ENCODE measurements around the gene SPNS3. TPM values are rescaled to one million over a fixed set of nuclear protein-coding genes. Genes with fewer than 3 reads are reported as not detected.

Gene SPNS3
- total and polyA plus RNA-seq, 10 of the 15 experiments (the other 5 are each of a cell fraction or from before 2014, with no cell fraction given) = 0.16 to 2.6 (median 0.97) TPM

DNA sequence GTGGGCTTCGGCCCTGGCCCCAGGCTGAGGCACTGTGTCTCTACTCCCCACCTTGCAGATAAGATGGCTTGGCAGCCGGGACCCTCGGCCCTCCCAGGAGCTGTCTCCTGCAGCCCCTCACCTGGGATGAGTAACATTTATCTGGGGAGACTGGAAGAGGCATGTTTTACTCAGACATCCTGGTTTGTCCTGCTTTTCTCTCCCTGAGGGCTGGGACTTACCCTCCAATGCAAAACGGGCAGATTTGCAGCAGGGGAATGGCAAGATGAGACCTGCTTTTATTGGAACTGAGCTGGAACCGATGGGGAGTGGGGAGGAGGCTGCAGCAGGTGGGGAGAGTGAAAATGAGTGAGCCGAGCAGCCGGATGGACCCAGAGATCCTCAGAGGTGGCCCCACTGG, 39.9 kb upstream of the SPNS3 start:
- TSS peak; percentile 78 for BruUV-seq (replicated peaks)
- WGBS (ENCODE audit: insufficient coverage, insufficient replicate concordance, low lambda C conversion rate, missing lambda C conversion rate) = 17% methylated on average over 7 of the region's 7 CpGs
- Histone ChIP-seq H3K4me2 (ENCODE audit: control insufficient read depth, insufficient read depth) (peak overlapping the region; percentile 96), H3K4me1 (ENCODE audit: control insufficient read depth, insufficient read depth, low read length) (peaks cover 48% of the 10 kb centered on the region), H3K9ac (ENCODE audit: control insufficient read depth, insufficient read depth, low read length) (peak overlapping the region; percentile 47), H2AFZ (ENCODE audit: control insufficient read depth, low read depth, low read length) (no peak overlapping the region; the same call in 1 of the 2 replicates), H4K20me1 (ENCODE audit: control insufficient read depth, insufficient read depth) (no peaks in the 10 kb centered on the region), H3K9me3 (replicated peaks; ENCODE audit: control insufficient read depth, insufficient read depth, low read length) (no peaks in the 10 kb centered on the region), H3K36me3 (ENCODE audit: control insufficient read depth in 2 of 2, insufficient read depth in 2 of 2, low read length in 1 of 2) (no peaks in the 10 kb centered on the region), H3K27me3 (replicated peaks in 1 of 2; ENCODE audit: control insufficient read depth in 2 of 2, insufficient read depth in 2 of 2, low read length in 1 of 2) (no peaks in the 10 kb centered on the region), H3K27ac (ENCODE audit: control insufficient read depth, insufficient read depth) (peak overlapping the region; percentile 98), H3K79me2 (ENCODE audit: control insufficient read depth, insufficient read depth, low read length) (no peaks in the 10 kb centered on the region), H3K4me3 (peak overlapping the region; percentile 49)
- CTCF ChIA-PET = interaction anchor here (0.6 to 4.6 kb wide), 6 partner anchors 9 to 194 kb away, joined by 3 to 37 read pairs (median 4); no protein-coding TSS in a partner anchor
- SMC1A ChIA-PET (ENCODE audit: uncharacterized antibody, unreplicated experiment) = interaction anchor here (1.0 to 6.7 kb wide), 6 partner anchors 14 to 178 kb away, joined by 3 to 40 read pairs (median 4); no protein-coding TSS in a partner anchor
- ATAC-seq (no peak), DNase-seq (ENCODE audit: low read depth, low spot score) (no peak), FAIRE-seq (no peak)
- RAD21 ChIA-PET (ENCODE audit: unreplicated experiment) = interaction anchor here (0.7 to 6.5 kb wide), 3 partner anchors 12 to 91 kb away, joined by 3 to 61 read pairs (median 7); no protein-coding TSS in a partner anchor
- TF ChIP-seq NFYB (IDR thresholded peaks at IDR 0.05; ENCODE audit: insufficient read depth, low read depth, low read length) = no peak
- 0 out of 2 replicates have a peak, but pooled peaks have one; percentile 1 for TF ChIP-seq CBFB (IDR thresholded peaks at IDR 0.05; ENCODE audit: low read depth)
- POLR2A ChIA-PET = interaction anchor here (0.5 to 2.9 kb wide), 8 partner anchors 10 to 27 kb away, joined by 3 to 14 read pairs (median 4); no protein-coding TSS in a partner anchor
- intact Hi-C loops (cut with micrococcal nuclease; ENCODE audit: unreplicated experiment) (no loop called here), in situ Hi-C loops (cut with MboI) (no loop called here)

DNA sequence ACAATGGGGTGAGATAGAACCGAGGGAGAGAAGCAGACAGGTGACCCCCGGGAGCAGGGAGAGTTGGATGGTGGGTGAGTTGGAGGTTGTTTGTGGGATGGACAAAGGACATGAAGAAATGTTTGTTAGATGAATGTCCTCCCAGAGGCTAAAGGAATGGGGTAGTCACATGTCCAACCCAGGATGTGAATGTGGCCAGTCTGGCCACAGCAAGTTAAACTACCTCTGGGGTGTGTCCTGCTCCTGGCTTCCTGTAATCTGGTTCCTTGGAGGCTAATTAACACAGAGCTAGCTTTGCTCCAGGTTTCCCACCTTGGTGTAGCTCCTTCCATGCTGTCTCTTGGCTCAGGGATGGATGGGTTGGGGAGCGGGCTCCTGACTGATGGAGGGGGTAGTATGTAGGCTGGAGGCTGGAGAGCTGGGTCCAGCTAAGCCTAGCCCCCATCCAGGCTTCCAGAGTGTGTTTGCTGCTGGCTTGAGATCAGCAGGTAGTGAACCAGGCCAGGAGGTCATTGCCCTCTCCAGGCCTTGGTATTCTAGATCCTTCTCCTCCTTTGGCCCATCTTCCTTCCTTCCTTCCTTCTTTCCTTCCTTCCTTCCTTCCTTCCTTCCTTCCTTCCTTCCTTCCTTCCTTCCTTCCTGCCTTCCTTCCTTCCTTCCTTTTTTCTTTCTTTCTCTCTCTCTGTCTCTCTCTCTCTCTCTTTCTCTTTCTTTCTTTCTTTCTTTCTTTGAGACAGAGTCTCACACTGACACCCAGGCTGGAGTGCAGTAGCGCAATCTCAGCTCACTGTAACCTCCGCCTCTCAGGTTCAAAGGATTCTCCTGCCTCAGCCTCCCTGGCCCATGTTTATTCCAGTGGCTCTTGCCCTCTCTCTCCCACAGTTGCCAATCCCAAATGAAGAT, 39.3 kb upstream of the SPNS3 start:
- Histone ChIP-seq H3K36me3 (ENCODE audit: control insufficient read depth in 2 of 2, insufficient read depth in 2 of 2, low read length in 1 of 2) (no peaks in the 10 kb centered on the region), H4K20me1 (ENCODE audit: control insufficient read depth, insufficient read depth) (no peaks in the 10 kb centered on the region), H3K27me3 (replicated peaks in 1 of 2; ENCODE audit: control insufficient read depth in 2 of 2, insufficient read depth in 2 of 2, low read length in 1 of 2) (no peaks in the 10 kb centered on the region), H3K4me3 (peak overlapping the region; percentile 49), H3K9me3 (replicated peaks; ENCODE audit: control insufficient read depth, insufficient read depth, low read length) (no peaks in the 10 kb centered on the region), H3K79me2 (ENCODE audit: control insufficient read depth, insufficient read depth, low read length) (no peaks in the 10 kb centered on the region), H2AFZ (ENCODE audit: control insufficient read depth, low read depth, low read length) (no peak overlapping the region; the same call in 1 of the 2 replicates), H3K4me1 (ENCODE audit: control insufficient read depth, insufficient read depth, low read length) (peaks cover 48% of the 10 kb centered on the region), H3K27ac (ENCODE audit: control insufficient read depth, insufficient read depth) (peak overlapping the region; percentile 98), H3K9ac (ENCODE audit: control insufficient read depth, insufficient read depth, low read length) (peak overlapping the region; percentile 47), H3K4me2 (ENCODE audit: control insufficient read depth, insufficient read depth) (peak overlapping the region; percentile 96)
- BruUV-seq (replicated peaks) = no TSS peak
- SMC1A ChIA-PET (ENCODE audit: uncharacterized antibody, unreplicated experiment) = interaction anchor here (0.6 to 6.7 kb wide), 7 partner anchors 12 to 916 kb away, joined by 3 to 40 read pairs (median 5); no protein-coding TSS in a partner anchor
- DNase-seq (ENCODE audit: low read depth, low spot score) (no peak), FAIRE-seq (peak; percentile 27), ATAC-seq (no peak)
- 60% methylated on average over 5 of the region's 5 CpGs for WGBS (ENCODE audit: insufficient coverage, insufficient replicate concordance, low lambda C conversion rate, missing lambda C conversion rate)
- intact Hi-C loops (cut with micrococcal nuclease; ENCODE audit: unreplicated experiment) = loop anchor here (5.0 kb wide), 2 partner anchors 37 to 92 kb away; no protein-coding TSS in a partner anchor
- CTCF ChIA-PET = interaction anchor here (0.6 to 4.6 kb wide), 8 partner anchors 9 to 195 kb away, joined by 3 to 37 read pairs (median 4); no protein-coding TSS in a partner anchor
- POLR2A ChIA-PET = interaction anchor here (0.5 to 2.9 kb wide), 8 partner anchors 14 to 27 kb away, joined by 3 to 14 read pairs (median 5); no protein-coding TSS in a partner anchor
- in situ Hi-C loops (cut with MboI) = no loop called here
- RAD21 ChIA-PET (ENCODE audit: unreplicated experiment) = interaction anchor here (0.7 to 6.5 kb wide), 4 partner anchors 8 to 91 kb away, joined by 3 to 61 read pairs (median 6); no protein-coding TSS in a partner anchor
- TF ChIP-seq EGR1 (IDR thresholded peaks at IDR 0.05; ENCODE audit: borderline replicate concordance in 1 of 2, low read depth in 2 of 2, low read length in 2 of 2) = 0 out of 3 replicates have a peak, but pooled peaks of 1 of the 2 experiments have one; percentile 9
- TF ChIP-seq TBL1XR1 (IDR thresholded peaks at IDR 0.05; ENCODE audit: low read depth, low read length) = no peak
- TF ChIP-seq ZNF207 (IDR thresholded peaks at IDR 0.05; ENCODE audit: borderline replicate concordance) = no peak
- TF ChIP-seq SIN3A (IDR thresholded peaks at IDR 0.05; ENCODE audit: low read depth, low read length) = no peak
- TF ChIP-seq TARDBP (IDR thresholded peaks at IDR 0.05; ENCODE audit: borderline replicate concordance) = no peak
- peak in 1 of 2 experiments; percentile 100; a peak in 2 of 4 replicates for TF ChIP-seq ETV6 (conservative IDR thresholded peaks at IDR 0.05 in 1 of 2, IDR thresholded peaks at IDR 0.05 in 1 of 2; ENCODE audit: borderline replicate concordance in 1 of 2, low read depth in 1 of 2)
- TF ChIP-seq IKZF2 (IDR thresholded peaks at IDR 0.05) = 0 out of 4 replicates have a peak, but pooled peaks of 1 of the 2 experiments have one; percentile 6
